HepG2 (cell line): ENCODE data around the gene ZBBX. TPM values are rescaled to one million over a fixed set of nuclear protein-coding genes. Genes with fewer than 3 reads are reported as not detected.

ENCODE experiments used
- AHDC1 ChIP-seq: sonication (generic); formaldehyde crosslinking; IDR thresholded peaks from 2 replicates; pipeline ENCODE4 v1.5.1; 2020; ENCODE audit warnings: mild to moderate bottlenecking, missing genetic modification reagents, borderline replicate concordance
- ARID5B ChIP-seq: IDR thresholded peaks from 2 replicates; pipeline ENCODE4 v1.4.0; 2020; ENCODE audit warnings: mild to moderate bottlenecking, missing genetic modification reagents
- EP300 ChIP-seq, 3 experiments: sonication (generic) in 1 of 3; formaldehyde crosslinking in 1 of 3; IDR thresholded peaks; 2 replicates each; pipeline versions ENCODE4 v1.5.1 to v1.6.1; 2011 to 2020; ENCODE audit warnings: low read depth in 2 of 3, low read length in 2 of 3, borderline replicate concordance in 1 of 3, improper control_type of control experiment in 1 of 3, mild to moderate bottlenecking in 1 of 3, missing genetic modification reagents in 1 of 3, moderate library complexity in 1 of 3
- FOXA3 ChIP-seq: IDR thresholded peaks from 2 replicates; pipeline ENCODE4 v1.6.1; 2016; ENCODE audit warnings: missing genetic modification reagents, missing compliant biosample characterization
- FOXK1 ChIP-seq: sonication (generic); formaldehyde crosslinking; IDR thresholded peaks from 2 replicates; pipeline ENCODE4 v1.4.0; 2020; ENCODE audit warnings: low read depth, missing genetic modification reagents, borderline replicate concordance
- HNF4A ChIP-seq: sonication (generic); formaldehyde crosslinking; IDR thresholded peaks from 2 replicates; pipeline ENCODE4 v1.4.0; 2020; ENCODE audit warnings: missing genetic modification reagents
- NFE2 ChIP-seq: sonication (generic); formaldehyde crosslinking; IDR thresholded peaks from 2 replicates; pipeline ENCODE4 v1.4.0; 2020; ENCODE audit warnings: missing genetic modification reagents
- PAXIP1 ChIP-seq: sonication (generic); formaldehyde crosslinking; conservative IDR thresholded peaks from 2 replicates; pipeline ENCODE4 v1.4.0; 2020; ENCODE audit warnings: mild to moderate bottlenecking, missing genetic modification reagents, moderate library complexity
- PPARG ChIP-seq: conservative IDR thresholded peaks from 2 replicates; pipeline ENCODE4 v1.6.1; 2016; ENCODE audit warnings: missing biosample characterization, missing genetic modification reagents
- RARA ChIP-seq: IDR thresholded peaks from 2 replicates; pipeline ENCODE4 v1.6.1; 2016; ENCODE audit warnings: missing genetic modification reagents, missing compliant biosample characterization
- SIX1 ChIP-seq: sonication (generic); formaldehyde crosslinking; IDR thresholded peaks from 2 replicates; pipeline ENCODE4 v1.4.0; 2020; ENCODE audit warnings: missing genetic modification reagents, borderline replicate concordance
- TBX2 ChIP-seq: sonication (generic); formaldehyde crosslinking; IDR thresholded peaks from 2 replicates; pipeline ENCODE4 v1.5.0; 2020; ENCODE audit warnings: missing genetic modification reagents, mild to moderate bottlenecking, borderline replicate concordance
- THRA ChIP-seq: sonication (generic); formaldehyde crosslinking; IDR thresholded peaks from 2 replicates; pipeline ENCODE4 v1.4.0; 2020; ENCODE audit warnings: missing genetic modification reagents, borderline replicate concordance
- ZNF430 ChIP-seq: sonication (generic); formaldehyde crosslinking; IDR thresholded peaks from 2 replicates; pipeline ENCODE4 v1.9.0; 2021; ENCODE audit warnings: mild to moderate bottlenecking, missing genetic modification reagents
- polyA plus RNA-seq, 8 experiments: library from polyadenylated mRNA; depleted of rRNA in 3 of 8; stranded (reverse) in 7 of 8; unstranded in 1 of 8; fragments of >200 nt; fragmentation: Illumina TruSeq in 4 of 8; extraction: Trizol in 4 of 8; gene quantifications; 2 replicates each; pipeline versions ENCODE4 v1.2.1 to v1.2.3, GENCODE V29; 2011 to 2016; ENCODE audit warnings: low read depth in 4 of 8, missing spikeins in 1 of 8, mixed read lengths in 1 of 8; ENCODE audit not compliant: insufficient read depth in 1 of 8
- total RNA-seq, 5 experiments: library from RNA; depleted of rRNA; stranded (reverse); fragments of >200 nt; fragmentation: Illumina TruSeq; extraction: Trizol; gene quantifications; 2 replicates each; pipeline ENCODE4 v1.2.3, GENCODE V29; 2016; ENCODE audit warnings: low read depth in 1 of 5

Gene ZBBX
- total and polyA plus RNA-seq, 2 of the 13 experiments (the other 11 are each of a cell fraction or from before 2014, with no cell fraction given): not detected

- peak; percentile 78 for TF ChIP-seq SIX1 (CRISPR knock-in tag)
- TF ChIP-seq THRA: peak; percentile 58; the same call in 1 of the 2 replicates
- 0 out of 4 replicates have a peak, but pooled peaks of 1 of the 2 experiments have one; percentile 25 for TF ChIP-seq EP300 (IDR thresholded peaks at IDR 0.05; ENCODE audit: low read depth in 2 of 2, low read length in 2 of 2)
- TF ChIP-seq EP300 (CRISPR knock-in tag; IDR thresholded peaks at IDR 0.05; ENCODE audit: borderline replicate concordance): no peak
- TF ChIP-seq FOXA3 (CRISPR knock-in tag): peak; percentile 25; the same call in 1 of the 2 replicates
- no peak for TF ChIP-seq TBX2 (CRISPR knock-in tag)
- peak; percentile 47; the same call in 1 of the 2 replicates for TF ChIP-seq ARID5B
- peak; percentile 97 for TF ChIP-seq PPARG
- no peak for TF ChIP-seq NFE2 (CRISPR knock-in tag)
- peak; percentile 68 for TF ChIP-seq HNF4A (CRISPR knock-in tag)
- peak; percentile 51; the same call in 1 of the 2 replicates for TF ChIP-seq RARA (CRISPR knock-in tag)
- peak; percentile 49 for TF ChIP-seq PAXIP1 (CRISPR knock-in tag)
- TF ChIP-seq AHDC1: 0 out of 2 replicates have a peak, but pooled peaks have one; percentile 30
- no peak for TF ChIP-seq ZNF430 (CRISPR knock-in tag)
- peak; percentile 22; the same call in 1 of the 2 replicates for TF ChIP-seq FOXK1 (CRISPR knock-in tag)
Measured at GRCh38 chr3:167304077-167304476, 76.0 kb downstream of the ZBBX start (continued).
